Thyroid gland (tissue), 4 donors: ENCODE results near the gene RBM19.

Experiments
- CTCF ChIP-seq, 6 experiments: fragments of 200-600 bp in 3 of 6; fragments of 450-650 bp in 3 of 6; sonication (generic) in 3 of 6; IDR thresholded peaks; one replicate each; pipeline ENCODE4 v1.5.1; 2016 to 2019; ENCODE audit warnings: antibody characterized with exemption in 6 of 6, mild to moderate bottlenecking in 2 of 6, inconsistent platforms in 1 of 6, moderate library complexity in 1 of 6
- POLR2A ChIP-seq, 2 donors: fragments of 450-650 bp; IDR thresholded peaks; one replicate each; pipeline ENCODE4 v1.6.1; 2017; ENCODE audit warnings: antibody characterized with exemption in 2 of 2, mild to moderate bottlenecking in 2 of 2, moderate library complexity in 1 of 2

- TF ChIP-seq POLR2A (IDR thresholded peaks at IDR 0.05) = no peak
- no peak for TF ChIP-seq CTCF (IDR thresholded peaks at IDR 0.05)
These were observed 77.0 kb downstream of the RBM19 start for GRCh38 chr12:113889076-113889475.
